RCC 7860 (cell line): Measurements from ENCODE around the gene THAP2.
"Not testable (repeated sequence)": the region's sequence is repeated elsewhere in the genome, so short reads cannot be mapped to it uniquely, and the experiment has no call there.

ENCODE experiments used
- DNase-seq: peaks from one replicate; pipeline ENCODE4 v3.0.0-alpha.2; 2015; ENCODE audit warnings: low spot score
- FAIRE-seq: peaks from 2 replicates; lab custom pipeline; 2012; peaks lifted over from hg19 to GRCh38; lab: Jason Lieb, UNC

The THAP2 gene

GRCh38 chr12:71695782-71696181 is 31.7 kb downstream of the THAP2 start:
- no peak for DNase-seq
- no peak for FAIRE-seq

DNA sequence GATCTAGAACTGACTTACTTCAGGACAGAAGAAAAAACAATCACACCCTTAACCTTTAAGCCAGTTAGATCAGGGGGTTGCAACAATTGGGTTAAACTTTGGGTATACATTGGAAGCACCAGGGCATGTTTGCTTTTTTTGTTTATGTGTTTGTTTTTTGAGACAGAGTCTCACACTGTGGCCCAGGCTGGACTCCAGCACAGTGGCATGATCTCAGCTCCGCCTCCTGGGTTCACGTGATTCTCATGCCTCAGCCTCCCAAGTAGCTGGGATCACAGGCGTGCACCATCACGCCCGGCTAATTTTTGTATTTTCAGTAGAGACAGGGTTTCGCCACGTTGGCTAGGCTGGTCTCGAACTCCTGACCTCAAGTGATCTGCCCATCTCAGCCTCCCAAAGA is 38.1 kb downstream of the THAP2 start:
- DNase-seq, FAIRE-seq: not testable (repeated sequence)

DNA sequence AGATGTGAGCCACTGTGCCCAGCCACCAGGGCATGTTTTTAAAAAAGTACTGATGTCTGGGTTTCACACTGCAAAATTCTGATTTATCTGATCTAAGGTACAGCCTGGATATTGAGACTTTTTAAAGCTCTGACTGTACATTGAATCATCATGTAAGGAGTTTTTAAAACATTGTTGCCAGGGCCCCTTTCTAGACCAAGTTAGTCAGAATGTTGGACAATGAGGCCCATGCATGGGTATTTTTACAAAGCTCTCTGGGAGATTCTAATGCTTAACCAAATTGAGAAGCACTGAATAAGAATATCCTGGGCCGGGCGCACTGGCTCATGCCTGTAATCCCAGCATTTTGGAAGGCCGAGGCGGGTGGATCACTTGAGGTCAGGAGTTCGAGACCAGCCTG is 38.5 kb downstream of the THAP2 start:
- DNase-seq (peak; percentile 51), FAIRE-seq (no peak)

DNA sequence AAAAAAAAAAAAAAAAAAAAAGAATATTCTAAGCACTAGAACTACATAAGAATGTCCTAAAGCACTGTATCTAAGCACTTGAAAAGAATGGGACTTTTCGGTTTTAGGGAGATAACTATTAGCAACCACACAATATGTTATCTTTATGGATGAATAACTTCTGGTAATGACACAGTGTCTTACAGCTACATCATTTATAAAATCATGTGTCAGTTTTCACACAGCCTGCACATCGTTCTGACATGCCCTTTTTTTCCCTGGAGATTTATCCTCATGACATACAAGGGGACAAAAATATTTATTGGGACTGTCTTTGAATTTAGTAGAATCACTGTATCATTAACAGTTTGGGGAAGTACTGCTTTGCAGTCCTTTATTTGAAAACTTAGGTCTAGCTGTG is 39.1 kb downstream of the THAP2 start:
- peak; percentile 77 for DNase-seq
- peak; percentile 86 for FAIRE-seq

GRCh38 chr12:71704920-71705319 is 40.8 kb downstream of the THAP2 start:
- DNase-seq = no peak
- FAIRE-seq = no peak

- FAIRE-seq (no peak), DNase-seq (no peak)
These were observed 44.6 kb downstream of the THAP2 start for GRCh38 chr12:71708658-71709057.

DNA sequence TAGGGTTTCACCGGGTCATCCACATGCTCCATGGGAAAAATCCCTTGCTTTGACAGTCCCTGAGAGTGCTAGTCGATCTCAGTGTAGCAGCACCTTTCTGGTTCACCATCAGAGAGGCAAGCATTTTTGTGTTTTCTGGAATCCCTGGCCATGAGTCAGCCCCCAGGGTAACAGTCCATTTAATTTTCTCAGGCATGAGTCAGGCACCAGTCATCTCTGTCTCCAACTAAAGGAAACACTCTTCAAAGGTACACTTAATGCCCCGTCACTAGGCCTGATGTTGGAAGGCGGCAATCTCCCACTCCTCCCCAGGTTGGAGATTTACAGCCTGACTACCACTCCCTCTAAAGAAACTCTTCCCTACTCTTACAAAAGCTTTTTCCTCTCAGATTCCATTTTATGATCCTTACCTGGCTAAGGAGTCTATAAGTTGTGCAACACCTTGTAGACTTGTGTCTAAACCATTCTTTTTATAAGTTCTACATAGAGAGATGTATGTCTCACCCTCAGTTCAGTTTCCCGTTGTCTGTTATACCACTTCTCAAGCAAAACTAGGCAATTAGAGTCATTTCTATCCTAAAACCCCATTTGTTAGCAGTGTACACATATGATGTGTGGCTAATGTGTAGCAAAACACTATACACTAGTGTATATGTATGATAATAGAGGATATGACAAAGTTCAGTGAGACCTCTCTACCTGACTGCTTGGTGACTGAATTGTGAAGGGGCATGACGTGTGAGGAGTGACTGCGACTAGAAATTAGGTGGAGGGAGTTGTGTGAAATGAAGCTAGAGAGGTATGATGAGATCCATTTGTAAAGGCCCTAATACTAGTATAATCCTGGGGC is 46.4 kb downstream of the THAP2 start:
- peak; percentile 97 for FAIRE-seq
- DNase-seq = peak; percentile 93

DNA sequence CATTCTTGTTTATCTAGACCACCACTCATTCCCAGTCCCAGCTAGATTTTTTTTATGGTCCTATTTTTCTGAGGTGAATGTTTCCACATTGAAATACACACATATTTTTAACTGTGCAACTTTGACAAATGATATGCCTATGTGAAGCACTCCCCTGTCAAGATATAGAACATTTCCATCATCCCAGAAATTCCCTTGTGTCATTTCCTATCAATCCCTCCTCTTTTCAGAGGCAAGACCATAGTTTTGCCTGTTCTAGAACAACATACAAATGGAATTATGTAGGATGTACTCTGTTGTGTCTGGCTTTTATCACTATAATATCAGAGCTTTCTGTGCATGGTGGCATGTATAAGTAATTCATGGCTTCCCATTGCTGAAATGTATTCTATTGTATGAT is 54.5 kb downstream of the THAP2 start:
- FAIRE-seq (no peak), DNase-seq (no peak)

DNA sequence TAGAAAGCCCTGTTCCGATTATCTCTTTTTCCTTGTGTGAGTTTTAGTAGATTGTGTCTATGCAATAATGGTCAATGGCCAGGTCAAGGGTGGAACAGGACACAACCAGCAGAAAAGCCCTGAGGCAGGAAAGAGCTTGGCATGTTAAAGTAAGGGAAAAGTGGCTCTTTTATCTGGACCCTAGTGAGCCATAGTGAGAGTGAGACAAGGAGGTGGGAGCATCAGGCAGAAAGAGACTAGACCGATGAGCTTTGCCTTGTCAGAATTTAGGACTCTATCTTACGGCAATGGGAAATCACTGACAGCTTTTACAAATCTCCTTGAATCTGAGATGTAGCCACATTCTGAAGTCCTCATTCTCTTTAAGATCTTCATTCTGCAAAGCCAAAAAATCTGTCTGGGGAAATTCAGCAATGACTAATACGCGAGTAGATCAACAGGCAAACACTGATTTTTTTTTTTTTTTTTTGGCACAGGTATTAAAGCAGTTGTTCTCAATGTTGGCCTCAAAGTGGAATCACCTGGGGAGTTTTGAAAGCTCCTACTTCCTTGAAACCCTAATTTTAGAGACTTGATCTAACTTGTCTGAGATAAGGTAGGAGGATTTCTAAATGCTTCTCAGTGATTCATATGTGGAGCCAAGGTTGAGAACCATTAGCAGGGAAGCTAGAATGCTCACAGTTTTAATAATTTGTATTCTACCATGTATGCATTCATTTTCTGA is 55.7 kb downstream of the THAP2 start:
- DNase-seq (no peak), FAIRE-seq (no peak)

GRCh38 chr12:71721783-71722505 is 57.8 kb downstream of the THAP2 start:
- FAIRE-seq = no peak
- no peak for DNase-seq

GRCh38 chr12:71725011-71725410 is 60.9 kb downstream of the THAP2 start:
- FAIRE-seq (no peak), DNase-seq (no peak)

GRCh38 chr12:71726548-71726947 is 62.4 kb downstream of the THAP2 start:
- FAIRE-seq (no peak), DNase-seq (no peak)

- DNase-seq (no peak), FAIRE-seq (no peak)
These were observed 63.9 kb downstream of the THAP2 start for GRCh38 chr12:71727958-71728357.
